Spleen (tissue), 11 donors: ENCODE measurements around the gene ADGRV1. TPM values are rescaled to one million over a fixed set of nuclear protein-coding genes. Genes with fewer than 3 reads are reported as not detected.

Experiments
- DNase-seq: peaks from one replicate; pipeline ENCODE4 v3.0.0-alpha.2; 2020
- H3K27ac ChIP-seq, 8 donors: fragments of 200-600 bp; sonication (generic) in 7 of 8; 1 replicate in 4 of 8; 2 replicates in 4 of 8; pipeline versions ENCODE4 v1.5.0 to v1.8.0; 2016 to 2021; ENCODE audit warnings: inconsistent platforms in 4 of 8, mild to moderate bottlenecking in 4 of 8, moderate library complexity in 1 of 8
- H3K27me3 ChIP-seq, 7 donors: fragments of 200-600 bp; sonication (generic) in 6 of 7; replicated peaks in 1 of 7; 1 replicate in 4 of 7; 2 replicates in 3 of 7; pipeline versions ENCODE4 v1.5.0 to v1.8.0; 2016 to 2021; ENCODE audit warnings: inconsistent platforms in 3 of 7, mild to moderate bottlenecking in 1 of 7
- H3K36me3 ChIP-seq, 6 donors: fragments of 200-600 bp; sonication (generic) in 5 of 6; 1 replicate in 4 of 6; 2 replicates in 2 of 6; pipeline versions ENCODE4 v1.5.0 to v1.8.0; 2016 to 2021; ENCODE audit warnings: inconsistent platforms in 2 of 6
- H3K4me1 ChIP-seq, 6 donors: fragments of 200-600 bp; sonication (generic) in 5 of 6; 1 replicate in 3 of 6; 2 replicates in 3 of 6; pipeline versions ENCODE4 v1.5.0 to v1.8.0; 2016 to 2021; ENCODE audit warnings: inconsistent platforms in 3 of 6
- H3K4me3 ChIP-seq, 8 donors: fragments of 200-600 bp; sonication (generic) in 7 of 8; 1 replicate in 4 of 8; 2 replicates in 4 of 8; pipeline versions ENCODE4 v1.5.0 to v1.8.0; 2016 to 2021; ENCODE audit warnings: inconsistent platforms in 4 of 8, mild to moderate bottlenecking in 4 of 8, moderate library complexity in 2 of 8
- H3K9me3 ChIP-seq, 8 donors: fragments of 200-600 bp; sonication (generic) in 7 of 8; 1 replicate in 4 of 8; 2 replicates in 4 of 8; pipeline versions ENCODE4 v1.5.0 to v1.8.0; 2016 to 2021; ENCODE audit warnings: inconsistent platforms in 4 of 8
- POLR2A ChIP-seq, 3 donors: fragments of 450-650 bp; IDR thresholded peaks; one replicate each; pipeline ENCODE4 v1.5.1; 2017; ENCODE audit warnings: antibody characterized with exemption in 3 of 3, mild to moderate bottlenecking in 1 of 3
- POLR2AphosphoS5 ChIP-seq, 3 donors: sonication (generic); formaldehyde crosslinking; IDR thresholded peaks; one replicate each; pipeline ENCODE4 v1.5.1; 2017; ENCODE audit warnings: antibody characterized with exemption in 3 of 3
- WGBS, 5 donors: extraction: QIAGEN DNeasy Blood & Tissue Kit in 3 of 5; methylation state at CpG; one replicate each; pipeline versions ENCODE4 v1.1.5 to v1.1.7; 2013 to 2018; 5-methylcytosine and 5-hydroxymethylcytosine counted together
- intact Hi-C: fragments of 100-400 bp; cut with DNase I; formaldehyde crosslinking; loops from one replicate; pipeline ENCODE4 v1.15.0; 2023; ENCODE audit warnings: low total_unique reads
- polyA plus RNA-seq, 3 donors: library from polyadenylated mRNA; stranded (reverse); fragments of 200-250 nt; gene quantifications; one replicate each; pipeline ENCODE4 v1.2.1, GENCODE V29; 2013
- total RNA-seq, 7 donors: library from RNA; depleted of rRNA in 3 of 7; stranded (reverse); fragments of >200 nt in 3 of 7; fragmentation: NEBNext Ultra II Directional in 4 of 7; extraction: Animal tissue kit (Norgen Biotek cat#: 25700) in 4 of 7; gene quantifications; one replicate each; pipeline versions ENCODE4 v1.1.0 to v1.2.1, GENCODE V29; 2016 to 2021
- TF ChIP-seq, protein P1 (sequence below), 11 experiments: fragments of 200-600 bp in 7 of 11; fragments of 450-650 bp in 4 of 11; sonication (generic) in 4 of 11; IDR thresholded peaks in 8 of 11; conservative IDR thresholded peaks in 3 of 11; 1 replicate in 7 of 11; 2 replicates in 4 of 11; pipeline versions ENCODE4 v1.4.0 to v1.8.0; 2016 to 2021; ENCODE audit warnings: antibody characterized with exemption in 11 of 11, inconsistent platforms in 4 of 11, mild to moderate bottlenecking in 1 of 11
- donor health status: healthy with polysubstance abuse.
- donor health status: DM: no; HTN: no; CAD: no; lungs with moderate emphysema.
- donor health status: DM: no; HTN: no; CAD: no.
- donor health status: Bipolar disorder and iron deficiency.
- donor health status: healthy.
- donor health status: DM: no; HTN: no; CAD: no.
- donor health status: DM: yes; HTN: yes; CAD: no.

The ADGRV1 gene
- total and polyA plus RNA-seq, 10 donors: 0.08 to 0.69 (median 0.28) TPM; not detected in 3

GRCh38 chr5:90871391-90871991 is 312.9 kb downstream of the ADGRV1 start:
- Histone ChIP-seq H3K27me3 (peaks cover 0 to 4% (median 0%) of the 10 kb centered on the region in 7 donors), H3K9me3 (no peaks in the 10 kb centered on the region), H3K27ac (peak overlapping the region; percentile 17 to 76 (median 65)), H3K4me3 (no peak overlapping the region), H3K36me3 (no peaks in the 10 kb centered on the region), H3K4me1 (peaks cover 0 to 13% (median 8%) of the 10 kb centered on the region in 6 donors)
- intact Hi-C loops: no loop called here
- TF ChIP-seq POLR2A (IDR thresholded peaks at IDR 0.05): no peak
- no peak for DNase-seq
- 53 to 66% (median 59%) methylated on average over 3 of the region's 3 CpGs for WGBS, 5 donors

DNA sequence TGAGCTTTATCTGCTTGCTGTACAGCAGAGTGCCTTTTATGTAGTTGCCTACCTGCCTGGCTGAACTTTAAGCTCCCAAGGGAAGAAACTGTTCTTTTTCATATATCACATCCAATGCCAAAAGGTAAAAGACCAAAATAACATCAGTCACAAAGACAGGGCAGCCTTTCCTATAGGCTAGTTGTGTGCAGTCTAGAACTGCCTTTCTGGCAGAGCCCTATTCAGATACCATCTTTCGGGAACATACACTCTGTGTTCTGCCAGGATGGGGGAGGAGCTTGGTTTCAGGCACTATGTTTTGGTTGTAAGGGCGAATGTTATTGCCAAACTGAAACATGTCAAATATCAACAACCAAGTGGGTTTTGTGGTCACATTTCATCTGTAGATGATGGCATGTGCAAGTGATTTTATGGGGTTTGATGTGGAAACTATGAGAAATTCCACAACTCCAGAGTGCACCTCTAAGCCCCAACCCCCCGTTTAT is 314.5 kb downstream of the ADGRV1 start:
- no peak for DNase-seq
- TF ChIP-seq POLR2AphosphoS5 (IDR thresholded peaks at IDR 0.05): no peak
- TF ChIP-seq, protein P1, sequence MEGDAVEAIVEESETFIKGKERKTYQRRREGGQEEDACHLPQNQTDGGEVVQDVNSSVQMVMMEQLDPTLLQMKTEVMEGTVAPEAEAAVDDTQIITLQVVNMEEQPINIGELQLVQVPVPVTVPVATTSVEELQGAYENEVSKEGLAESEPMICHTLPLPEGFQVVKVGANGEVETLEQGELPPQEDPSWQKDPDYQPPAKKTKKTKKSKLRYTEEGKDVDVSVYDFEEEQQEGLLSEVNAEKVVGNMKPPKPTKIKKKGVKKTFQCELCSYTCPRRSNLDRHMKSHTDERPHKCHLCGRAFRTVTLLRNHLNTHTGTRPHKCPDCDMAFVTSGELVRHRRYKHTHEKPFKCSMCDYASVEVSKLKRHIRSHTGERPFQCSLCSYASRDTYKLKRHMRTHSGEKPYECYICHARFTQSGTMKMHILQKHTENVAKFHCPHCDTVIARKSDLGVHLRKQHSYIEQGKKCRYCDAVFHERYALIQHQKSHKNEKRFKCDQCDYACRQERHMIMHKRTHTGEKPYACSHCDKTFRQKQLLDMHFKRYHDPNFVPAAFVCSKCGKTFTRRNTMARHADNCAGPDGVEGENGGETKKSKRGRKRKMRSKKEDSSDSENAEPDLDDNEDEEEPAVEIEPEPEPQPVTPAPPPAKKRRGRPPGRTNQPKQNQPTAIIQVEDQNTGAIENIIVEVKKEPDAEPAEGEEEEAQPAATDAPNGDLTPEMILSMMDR (IDR thresholded peaks at IDR 0.05 in 8 of 11, conservative IDR thresholded peaks at IDR 0.05 in 3 of 11): no peak
- TF ChIP-seq POLR2A (IDR thresholded peaks at IDR 0.05): no peak
- no peaks in the 10 kb centered on the region for H3K9me3 ChIP-seq
- intact Hi-C loops: no loop called here
- peaks cover 0 to 13% (median 4%) of the 10 kb centered on the region in 6 donors for H3K4me1 ChIP-seq
- H3K27ac ChIP-seq: no peak overlapping the region
- H3K36me3 ChIP-seq: no peaks in the 10 kb centered on the region
- peaks cover 0 to 4% (median 0%) of the 10 kb centered on the region in 7 donors for H3K27me3 ChIP-seq
- H3K4me3 ChIP-seq: no peak overlapping the region
- 32 to 53% (median 42%) methylated on average over 3 of the region's 3 CpGs for WGBS, 5 donors

DNA sequence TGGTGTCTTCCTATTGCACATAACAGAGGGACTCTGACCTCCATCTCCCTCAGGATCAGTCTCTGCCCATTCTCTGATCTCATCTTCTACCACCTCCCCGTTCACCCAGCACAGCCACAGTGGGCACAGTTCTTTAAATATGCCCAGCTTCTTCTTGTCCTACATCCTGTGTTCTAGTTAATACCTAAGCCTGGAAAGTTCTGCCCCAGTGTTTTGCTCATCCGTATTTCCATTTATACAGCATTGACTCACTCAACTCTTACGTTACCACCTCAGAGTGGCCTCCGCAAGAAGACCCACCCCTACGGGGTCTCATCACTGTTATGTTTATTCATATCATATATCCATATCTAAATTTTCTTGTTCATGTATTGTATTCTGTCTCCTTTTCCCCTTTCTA is 315.5 kb downstream of the ADGRV1 start:
- Histone ChIP-seq H3K27me3 (peaks cover 0 to 4% (median 0%) of the 10 kb centered on the region in 7 donors), H3K9me3 (no peaks in the 10 kb centered on the region), H3K27ac (no peak overlapping the region), H3K36me3 (no peaks in the 10 kb centered on the region), H3K4me1 (peaks cover 4 to 15% (median 9%) of the 10 kb centered on the region in 6 donors), H3K4me3 (no peak overlapping the region)
- WGBS, 5 donors: 85 to 96% (median 92%) methylated on average over 5 of the region's 5 CpGs
- no peak for DNase-seq
- intact Hi-C loops: no loop called here
- no peak for TF ChIP-seq POLR2A (IDR thresholded peaks at IDR 0.05)
- TF ChIP-seq, protein P1 (IDR thresholded peaks at IDR 0.05 in 8 of 11, conservative IDR thresholded peaks at IDR 0.05 in 3 of 11): no peak
- no peak for TF ChIP-seq POLR2AphosphoS5 (IDR thresholded peaks at IDR 0.05)

DNA sequence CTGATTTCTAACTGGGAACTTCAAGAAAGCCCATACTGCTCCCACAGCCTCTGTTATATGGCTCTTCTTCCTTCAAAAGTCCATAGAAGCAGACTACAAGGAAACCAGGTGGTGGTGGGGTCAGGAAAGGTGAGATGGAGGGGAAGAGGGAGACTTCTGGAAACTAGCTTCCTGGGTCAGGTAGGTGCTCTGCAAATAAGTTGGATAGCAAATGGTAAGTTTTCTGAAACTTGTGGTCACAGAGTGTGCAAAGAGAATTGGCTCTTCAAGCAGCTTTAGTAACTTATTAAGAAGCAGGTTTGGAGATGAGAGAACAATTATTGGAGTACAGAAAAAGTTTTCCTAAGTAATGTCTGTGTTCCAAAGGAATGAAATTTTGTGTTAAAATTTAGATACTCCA is 316.9 kb downstream of the ADGRV1 start:
- intact Hi-C loops: no loop called here
- Histone ChIP-seq H3K9me3 (no peaks in the 10 kb centered on the region), H3K36me3 (no peaks in the 10 kb centered on the region), H3K27me3 (peaks cover 0 to 4% (median 0%) of the 10 kb centered on the region in 7 donors), H3K27ac (no peak overlapping the region), H3K4me3 (no peak overlapping the region), H3K4me1 (peaks cover 4 to 15% (median 12%) of the 10 kb centered on the region in 6 donors)
- TF ChIP-seq, protein P1 (IDR thresholded peaks at IDR 0.05 in 8 of 11, conservative IDR thresholded peaks at IDR 0.05 in 3 of 11): no peak
- no peak for TF ChIP-seq POLR2A (IDR thresholded peaks at IDR 0.05)
- DNase-seq: no peak
